Skeletal muscle satellite cell (primary cell): ENCODE data around the gene ST7.

Experiments used
- H3K27me3 ChIP-seq: 2 replicates; pipeline ENCODE4 v1.7.0; 2013; ENCODE audit warnings: low read length; ENCODE audit not compliant: control insufficient read depth, insufficient read depth
- H3K36me3 ChIP-seq: 2 replicates; pipeline ENCODE4 v1.7.0; 2013; ENCODE audit warnings: mild to moderate bottlenecking, control low read depth, low read length; ENCODE audit not compliant: insufficient read depth
- H3K4me1 ChIP-seq: 2 replicates; pipeline ENCODE4 v1.7.0; 2013; ENCODE audit warnings: low read length; ENCODE audit not compliant: control insufficient read depth, insufficient read depth
- H3K4me2 ChIP-seq: 2 replicates; pipeline ENCODE4 v1.7.0; 2013; ENCODE audit warnings: mild to moderate bottlenecking, low read length
- H3K4me3 ChIP-seq: 2 replicates; pipeline ENCODE4 v1.7.0; 2013; ENCODE audit warnings: low read length
- H3K9ac ChIP-seq: 2 replicates; pipeline ENCODE4 v1.7.0; 2013; ENCODE audit warnings: mild to moderate bottlenecking, low read depth, low read length, moderate library complexity
- H3K9me3 ChIP-seq: replicated peaks from 2 replicates; pipeline ENCODE4 v1.7.0; 2013; ENCODE audit warnings: mild to moderate bottlenecking, control low read depth, low read length

The ST7 gene

GRCh38 chr7:117127585-117128168 is 174.4 kb downstream of the ST7 start:
- no peaks in the 10 kb centered on the region for H3K27me3 ChIP-seq
- no peak overlapping the region for H3K9ac ChIP-seq
- no peaks in the 10 kb centered on the region for H3K9me3 ChIP-seq
- no peak overlapping the region for H3K4me2 ChIP-seq
- peaks cover 39% of the 10 kb centered on the region for H3K4me1 ChIP-seq
- no peaks in the 10 kb centered on the region for H3K36me3 ChIP-seq
- no peak overlapping the region for H3K4me3 ChIP-seq

GRCh38 chr7:117129521-117129955 is 176.2 kb downstream of the ST7 start:
- no peaks in the 10 kb centered on the region for H3K9me3 ChIP-seq
- H3K4me3 ChIP-seq: no peak overlapping the region
- no peaks in the 10 kb centered on the region for H3K36me3 ChIP-seq
- H3K27me3 ChIP-seq: no peaks in the 10 kb centered on the region
- no peak overlapping the region for H3K9ac ChIP-seq
- peaks cover 33% of the 10 kb centered on the region for H3K4me1 ChIP-seq
- no peak overlapping the region for H3K4me2 ChIP-seq

- Histone ChIP-seq H3K4me3 (no peak overlapping the region), H3K9ac (no peak overlapping the region), H3K4me2 (no peak overlapping the region), H3K27me3 (no peaks in the 10 kb centered on the region), H3K36me3 (no peaks in the 10 kb centered on the region), H3K9me3 (no peaks in the 10 kb centered on the region), H3K4me1 (peaks cover 27% of the 10 kb centered on the region)
Measured at GRCh38 chr7:117130262-117130661, 177.0 kb downstream of the ST7 start.

GRCh38 chr7:117132321-117133120 is 179.2 kb downstream of the ST7 start:
- H3K36me3 ChIP-seq: no peaks in the 10 kb centered on the region
- H3K27me3 ChIP-seq: no peaks in the 10 kb centered on the region
- peak overlapping the region; percentile 70 for H3K9ac ChIP-seq
- H3K4me3 ChIP-seq: peak overlapping the region; percentile 20
- H3K4me2 ChIP-seq: peak overlapping the region; percentile 62
- peaks cover 25% of the 10 kb centered on the region for H3K4me1 ChIP-seq
- no peaks in the 10 kb centered on the region for H3K9me3 ChIP-seq

GRCh38 chr7:117133125-117133524 is 179.8 kb downstream of the ST7 start:
- peaks cover 25% of the 10 kb centered on the region for H3K4me1 ChIP-seq
- peak overlapping the region; percentile 20 for H3K4me3 ChIP-seq
- H3K9me3 ChIP-seq: no peaks in the 10 kb centered on the region
- H3K4me2 ChIP-seq: peak overlapping the region; percentile 62
- no peaks in the 10 kb centered on the region for H3K27me3 ChIP-seq
- H3K36me3 ChIP-seq: no peaks in the 10 kb centered on the region
- H3K9ac ChIP-seq: peak overlapping the region; percentile 70

GRCh38 chr7:117134411-117134810 is 181.1 kb downstream of the ST7 start:
- H3K9ac ChIP-seq: no peak overlapping the region
- H3K27me3 ChIP-seq: no peaks in the 10 kb centered on the region
- no peaks in the 10 kb centered on the region for H3K9me3 ChIP-seq
- no peaks in the 10 kb centered on the region for H3K36me3 ChIP-seq
- H3K4me2 ChIP-seq: no peak overlapping the region
- H3K4me3 ChIP-seq: no peak overlapping the region
- peaks cover 25% of the 10 kb centered on the region for H3K4me1 ChIP-seq

GRCh38 chr7:117134889-117135552 is 181.7 kb downstream of the ST7 start:
- H3K27me3 ChIP-seq: no peaks in the 10 kb centered on the region
- no peak overlapping the region for H3K4me3 ChIP-seq
- no peak overlapping the region for H3K9ac ChIP-seq
- no peaks in the 10 kb centered on the region for H3K9me3 ChIP-seq
- no peaks in the 10 kb centered on the region for H3K36me3 ChIP-seq
- H3K4me1 ChIP-seq: peaks cover 25% of the 10 kb centered on the region
- H3K4me2 ChIP-seq: no peak overlapping the region

GRCh38 chr7:117135553-117135891 is 182.2 kb downstream of the ST7 start:
- H3K36me3 ChIP-seq: no peaks in the 10 kb centered on the region
- no peaks in the 10 kb centered on the region for H3K27me3 ChIP-seq

GRCh38 chr7:117137868-117138267 is 184.6 kb downstream of the ST7 start:
- no peak overlapping the region for H3K4me3 ChIP-seq
- peaks cover 3% of the 10 kb centered on the region for H3K36me3 ChIP-seq
- no peaks in the 10 kb centered on the region for H3K27me3 ChIP-seq
- no peaks in the 10 kb centered on the region for H3K9me3 ChIP-seq
- H3K9ac ChIP-seq: no peak overlapping the region
- peaks cover 10% of the 10 kb centered on the region for H3K4me1 ChIP-seq
- no peak overlapping the region for H3K4me2 ChIP-seq

More at GRCh38 chr7:117135553-117135891, 182.2 kb downstream of the ST7 start:
- H3K4me1 ChIP-seq: peaks cover 25% of the 10 kb centered on the region
- H3K9ac ChIP-seq: no peak overlapping the region
- no peak overlapping the region for H3K4me2 ChIP-seq
- no peak overlapping the region for H3K4me3 ChIP-seq
- no peaks in the 10 kb centered on the region for H3K9me3 ChIP-seq

GRCh38 chr7:117138495-117138894 is 185.2 kb downstream of the ST7 start:
- Histone ChIP-seq H3K36me3 (peaks cover 3% of the 10 kb centered on the region), H3K4me2 (no peak overlapping the region), H3K9ac (no peak overlapping the region), H3K27me3 (no peaks in the 10 kb centered on the region), H3K9me3 (no peaks in the 10 kb centered on the region), H3K4me3 (no peak overlapping the region), H3K4me1 (peaks cover 10% of the 10 kb centered on the region)

- H3K4me1 ChIP-seq: peaks cover 11% of the 10 kb centered on the region
- no peaks in the 10 kb centered on the region for H3K27me3 ChIP-seq
- no peak overlapping the region for H3K4me2 ChIP-seq
- peaks cover 3% of the 10 kb centered on the region for H3K36me3 ChIP-seq
- H3K9ac ChIP-seq: no peak overlapping the region
- no peak overlapping the region for H3K4me3 ChIP-seq
- no peaks in the 10 kb centered on the region for H3K9me3 ChIP-seq
Measured at GRCh38 chr7:117138981-117139380, 185.7 kb downstream of the ST7 start.
